Measurements from ENCODE around the gene GATC.

The GATC gene

GRCh38 chr12:120402217-120402616 is 44.0 kb upstream of the GATC start:
- Histone ChIP-seq H3K4ac (ENCODE audit: low read length) (no peak overlapping the region), H2BK12ac (ENCODE audit: low read length) (peak overlapping the region; percentile 8), H3K79me1 (ENCODE audit: low read depth, low read length) (no peaks in the 10 kb centered on the region), H2BK15ac (ENCODE audit: low read length) (no peak overlapping the region), H2AK5ac (ENCODE audit: low read depth, low read length) (no peak overlapping the region), H3K4me3 (ENCODE audit: low read length in 2 of 2) (peak overlapping the region in 1 of 2 donors; percentile 30), H2BK5ac (ENCODE audit: low read length) (peak overlapping the region; percentile 2), H3K27ac (replicated peaks; ENCODE audit: low read length) (peak overlapping the region; percentile 64), H3K14ac (ENCODE audit: low read length) (no peak overlapping the region), H3K36me3 (replicated peaks in 1 of 2; ENCODE audit: control insufficient read depth in 2 of 2, insufficient read depth in 2 of 2, low read length in 2 of 2) (no peaks in the 10 kb centered on the region), H3K23ac (ENCODE audit: low read depth, low read length, poor library complexity) (no peak overlapping the region), H2BK120ac (ENCODE audit: low read depth, low read length) (no peak overlapping the region), H3K27me3 (ENCODE audit: control insufficient read depth in 3 of 3, insufficient read depth in 3 of 3, low read depth in 1 of 3, low read length in 3 of 3) (no peaks in the 10 kb centered on the region), H4K8ac (ENCODE audit: low read depth, low read length) (no peak overlapping the region), H3K4me2 (ENCODE audit: insufficient read depth, low read length, poor library complexity, severe bottlenecking) (no peak overlapping the region), H3K4me1 (ENCODE audit: control insufficient read depth in 2 of 2, insufficient read depth in 1 of 2, low read depth in 1 of 2, low read length in 2 of 2) (peaks cover 19 to 37% of the 10 kb centered on the region in 2 donors), H3K18ac (ENCODE audit: low read length) (no peak overlapping the region), H3K9ac (ENCODE audit: low read depth, low read length, poor library complexity) (no peak overlapping the region), H3K9me3 (replicated peaks in 1 of 2; ENCODE audit: control insufficient read depth in 2 of 2, insufficient read depth in 1 of 2, low read depth in 1 of 2, low read length in 2 of 2) (no peaks in the 10 kb centered on the region), H4K91ac (ENCODE audit: low read depth, low read length, poor library complexity) (no peak overlapping the region), H2AFZ (ENCODE audit: low read length) (peak overlapping the region; percentile 60)
- no peak for DNase-seq (ENCODE audit: low spot score)
- no CpG with 5 or more reads among the region's 13 CpGs for WGBS, 2 donors (ENCODE audit: extremely low coverage in 2 of 2, insufficient read length in 2 of 2, insufficient replicate concordance in 1 of 2)

GRCh38 chr12:120403869-120404268 is 42.4 kb upstream of the GATC start:
- no peak overlapping the region for H3K4me2 ChIP-seq (ENCODE audit: insufficient read depth, low read length, poor library complexity, severe bottlenecking)
- WGBS, 2 donors (ENCODE audit: extremely low coverage in 2 of 2, insufficient read length in 2 of 2, insufficient replicate concordance in 1 of 2) = no CpG with 5 or more reads among the region's 3 CpGs

GRCh38 chr12:120404271-120404670 is 42.0 kb upstream of the GATC start:
- no peak for DNase-seq (ENCODE audit: low spot score)
- Histone ChIP-seq H3K9me3 (replicated peaks in 1 of 2; ENCODE audit: control insufficient read depth in 2 of 2, insufficient read depth in 1 of 2, low read depth in 1 of 2, low read length in 2 of 2) (no peaks in the 10 kb centered on the region), H3K4me1 (ENCODE audit: control insufficient read depth in 2 of 2, insufficient read depth in 1 of 2, low read depth in 1 of 2, low read length in 2 of 2) (peaks cover 9 to 21% of the 10 kb centered on the region in 2 donors), H2BK5ac (ENCODE audit: low read length) (no peak overlapping the region), H3K23ac (ENCODE audit: low read depth, low read length, poor library complexity) (no peak overlapping the region), H3K14ac (ENCODE audit: low read length) (no peak overlapping the region), H2AK5ac (ENCODE audit: low read depth, low read length) (no peak overlapping the region), H2AFZ (ENCODE audit: low read length) (peak overlapping the region; percentile 24), H3K79me1 (ENCODE audit: low read depth, low read length) (no peaks in the 10 kb centered on the region), H3K4me3 (ENCODE audit: low read length in 2 of 2) (no peak overlapping the region), H4K8ac (ENCODE audit: low read depth, low read length) (no peak overlapping the region), H3K27me3 (ENCODE audit: control insufficient read depth in 3 of 3, insufficient read depth in 3 of 3, low read depth in 1 of 3, low read length in 3 of 3) (no peaks in the 10 kb centered on the region), H2BK15ac (ENCODE audit: low read length) (no peak overlapping the region), H3K18ac (ENCODE audit: low read length) (no peak overlapping the region), H3K9ac (ENCODE audit: low read depth, low read length, poor library complexity) (no peak overlapping the region), H2BK120ac (ENCODE audit: low read depth, low read length) (no peak overlapping the region), H3K4me2 (ENCODE audit: insufficient read depth, low read length, poor library complexity, severe bottlenecking) (no peak overlapping the region), H3K4ac (ENCODE audit: low read length) (no peak overlapping the region), H3K27ac (replicated peaks; ENCODE audit: low read length) (no peak overlapping the region), H3K36me3 (replicated peaks in 1 of 2; ENCODE audit: control insufficient read depth in 2 of 2, insufficient read depth in 2 of 2, low read length in 2 of 2) (no peaks in the 10 kb centered on the region), H4K91ac (ENCODE audit: low read depth, low read length, poor library complexity) (no peak overlapping the region), H2BK12ac (ENCODE audit: low read length) (no peak overlapping the region)
- no CpG with 5 or more reads among the region's 1 CpG for WGBS, 2 donors (ENCODE audit: extremely low coverage in 2 of 2, insufficient read length in 2 of 2, insufficient replicate concordance in 1 of 2)

More at GRCh38 chr12:120403869-120404268, 42.4 kb upstream of the GATC start:
- Histone ChIP-seq H3K4ac (ENCODE audit: low read length) (no peak overlapping the region), H3K9ac (ENCODE audit: low read depth, low read length, poor library complexity) (no peak overlapping the region), H2BK5ac (ENCODE audit: low read length) (no peak overlapping the region), H3K27ac (replicated peaks; ENCODE audit: low read length) (no peak overlapping the region), H2AK5ac (ENCODE audit: low read depth, low read length) (no peak overlapping the region), H3K27me3 (ENCODE audit: control insufficient read depth in 3 of 3, insufficient read depth in 3 of 3, low read depth in 1 of 3, low read length in 3 of 3) (no peaks in the 10 kb centered on the region), H3K9me3 (replicated peaks in 1 of 2; ENCODE audit: control insufficient read depth in 2 of 2, insufficient read depth in 1 of 2, low read depth in 1 of 2, low read length in 2 of 2) (no peaks in the 10 kb centered on the region), H3K23ac (ENCODE audit: low read depth, low read length, poor library complexity) (no peak overlapping the region), H4K91ac (ENCODE audit: low read depth, low read length, poor library complexity) (no peak overlapping the region), H3K36me3 (replicated peaks in 1 of 2; ENCODE audit: control insufficient read depth in 2 of 2, insufficient read depth in 2 of 2, low read length in 2 of 2) (no peaks in the 10 kb centered on the region), H4K8ac (ENCODE audit: low read depth, low read length) (no peak overlapping the region), H3K18ac (ENCODE audit: low read length) (peak overlapping the region; percentile 1), H2BK15ac (ENCODE audit: low read length) (no peak overlapping the region), H2BK120ac (ENCODE audit: low read depth, low read length) (no peak overlapping the region), H3K4me3 (ENCODE audit: low read length in 2 of 2) (no peak overlapping the region), H3K79me1 (ENCODE audit: low read depth, low read length) (no peaks in the 10 kb centered on the region), H3K4me1 (ENCODE audit: control insufficient read depth in 2 of 2, insufficient read depth in 1 of 2, low read depth in 1 of 2, low read length in 2 of 2) (peaks cover 9 to 24% of the 10 kb centered on the region in 2 donors), H2BK12ac (ENCODE audit: low read length) (no peak overlapping the region), H2AFZ (ENCODE audit: low read length) (peak overlapping the region; percentile 24), H3K14ac (ENCODE audit: low read length) (no peak overlapping the region)
- DNase-seq (ENCODE audit: low spot score) = no peak

- Histone ChIP-seq H4K91ac (ENCODE audit: low read depth, low read length, poor library complexity) (no peak overlapping the region), H2BK5ac (ENCODE audit: low read length) (no peak overlapping the region), H2BK15ac (ENCODE audit: low read length) (no peak overlapping the region), H3K18ac (ENCODE audit: low read length) (no peak overlapping the region), H3K4me3 (ENCODE audit: low read length in 2 of 2) (no peak overlapping the region), H3K27ac (replicated peaks; ENCODE audit: low read length) (no peak overlapping the region), H4K8ac (ENCODE audit: low read depth, low read length) (no peak overlapping the region), H2AK5ac (ENCODE audit: low read depth, low read length) (no peak overlapping the region), H3K14ac (ENCODE audit: low read length) (no peak overlapping the region), H3K4me1 (ENCODE audit: control insufficient read depth in 2 of 2, insufficient read depth in 1 of 2, low read depth in 1 of 2, low read length in 2 of 2) (peaks cover 8 to 17% of the 10 kb centered on the region in 2 donors), H3K4ac (ENCODE audit: low read length) (no peak overlapping the region), H3K79me1 (ENCODE audit: low read depth, low read length) (no peaks in the 10 kb centered on the region), H3K9ac (ENCODE audit: low read depth, low read length, poor library complexity) (no peak overlapping the region), H3K23ac (ENCODE audit: low read depth, low read length, poor library complexity) (no peak overlapping the region), H2BK12ac (ENCODE audit: low read length) (no peak overlapping the region), H2AFZ (ENCODE audit: low read length) (peak overlapping the region; percentile 79), H2BK120ac (ENCODE audit: low read depth, low read length) (no peak overlapping the region), H3K4me2 (ENCODE audit: insufficient read depth, low read length, poor library complexity, severe bottlenecking) (no peak overlapping the region), H3K27me3 (ENCODE audit: control insufficient read depth in 3 of 3, insufficient read depth in 3 of 3, low read depth in 1 of 3, low read length in 3 of 3) (no peaks in the 10 kb centered on the region), H3K9me3 (replicated peaks in 1 of 2; ENCODE audit: control insufficient read depth in 2 of 2, insufficient read depth in 1 of 2, low read depth in 1 of 2, low read length in 2 of 2) (no peaks in the 10 kb centered on the region), H3K36me3 (replicated peaks in 1 of 2; ENCODE audit: control insufficient read depth in 2 of 2, insufficient read depth in 2 of 2, low read length in 2 of 2) (no peaks in the 10 kb centered on the region)
- no CpG with 5 or more reads among the region's 3 CpGs for WGBS, 2 donors (ENCODE audit: extremely low coverage in 2 of 2, insufficient read length in 2 of 2, insufficient replicate concordance in 1 of 2)
- DNase-seq (ENCODE audit: low spot score) = no peak
These were observed 40.2 kb upstream of the GATC start for GRCh38 chr12:120406069-120406468.
